Measurements from ENCODE around the gene FBLIM1. TPM values are rescaled to one million over a fixed set of nuclear protein-coding genes. Genes with fewer than 3 reads are reported as not detected.

FBLIM1 gene
- total and polyA plus RNA-seq, 4 donors: 192 to 584 (median 463) TPM

DNA sequence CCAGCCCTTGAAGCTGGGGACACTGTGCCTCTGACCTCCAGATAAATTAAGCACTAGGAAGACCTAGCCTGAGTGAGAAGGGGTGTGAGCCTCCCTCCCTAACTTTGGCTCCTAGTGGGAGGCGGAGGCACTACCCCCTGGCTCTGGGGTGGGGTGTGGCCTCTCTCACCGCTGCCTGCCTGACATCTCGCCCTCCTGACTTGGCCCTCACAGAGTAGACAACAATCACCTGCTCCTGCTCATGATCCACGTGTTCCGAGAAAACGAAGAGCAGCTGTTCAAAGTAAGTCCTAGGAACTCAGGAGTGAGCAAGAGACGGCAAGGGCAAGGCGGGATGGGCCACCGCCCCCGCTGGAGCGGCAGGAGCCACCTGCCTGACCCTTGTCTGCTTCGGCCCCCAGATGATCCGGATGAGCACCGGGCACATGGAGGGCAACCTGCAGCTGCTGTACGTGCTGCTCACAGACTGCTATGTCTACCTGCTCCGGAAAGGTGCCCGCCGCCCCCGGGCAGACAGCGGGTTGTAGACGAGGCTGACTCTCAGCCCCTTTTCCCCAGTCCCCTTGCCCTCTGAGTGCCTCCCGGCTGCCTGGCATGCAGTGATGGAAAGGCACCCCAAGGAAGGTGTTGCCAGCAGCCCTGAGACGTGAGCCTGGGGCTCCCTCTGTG lies 30.6 kb upstream of the FBLIM1 start:
- H3K36me3 ChIP-seq (ENCODE audit: control insufficient read depth in 1 of 2, insufficient read depth in 2 of 2, low read length in 1 of 2): peaks cover 0 to 8% of the 10 kb centered on the region in 2 donors
- no peaks in the 10 kb centered on the region for H3K27me3 ChIP-seq (ENCODE audit: control insufficient read depth in 1 of 2, insufficient read depth in 2 of 2, low read length in 1 of 2)
- no peaks in the 10 kb centered on the region for H3K4me1 ChIP-seq (ENCODE audit: control insufficient read depth in 1 of 2, insufficient read depth in 2 of 2, low read length in 2 of 2)
- intact Hi-C loops (cut with DNase I): no loop called here
- DNase-seq (no peak), ATAC-seq (ENCODE audit: low FRiP score) (no peak)
- H3K9me3 ChIP-seq (ENCODE audit: control insufficient read depth, low read length): no peaks in the 10 kb centered on the region
- no peak overlapping the region for H3K4me3 ChIP-seq (ENCODE audit: low read length in 2 of 2)
- H3K27ac ChIP-seq (ENCODE audit: low read depth in 1 of 2, low read length in 2 of 2): no peak overlapping the region
- 90% methylated on average over 23 of the region's 23 CpGs for WGBS, 2 donors

DNA sequence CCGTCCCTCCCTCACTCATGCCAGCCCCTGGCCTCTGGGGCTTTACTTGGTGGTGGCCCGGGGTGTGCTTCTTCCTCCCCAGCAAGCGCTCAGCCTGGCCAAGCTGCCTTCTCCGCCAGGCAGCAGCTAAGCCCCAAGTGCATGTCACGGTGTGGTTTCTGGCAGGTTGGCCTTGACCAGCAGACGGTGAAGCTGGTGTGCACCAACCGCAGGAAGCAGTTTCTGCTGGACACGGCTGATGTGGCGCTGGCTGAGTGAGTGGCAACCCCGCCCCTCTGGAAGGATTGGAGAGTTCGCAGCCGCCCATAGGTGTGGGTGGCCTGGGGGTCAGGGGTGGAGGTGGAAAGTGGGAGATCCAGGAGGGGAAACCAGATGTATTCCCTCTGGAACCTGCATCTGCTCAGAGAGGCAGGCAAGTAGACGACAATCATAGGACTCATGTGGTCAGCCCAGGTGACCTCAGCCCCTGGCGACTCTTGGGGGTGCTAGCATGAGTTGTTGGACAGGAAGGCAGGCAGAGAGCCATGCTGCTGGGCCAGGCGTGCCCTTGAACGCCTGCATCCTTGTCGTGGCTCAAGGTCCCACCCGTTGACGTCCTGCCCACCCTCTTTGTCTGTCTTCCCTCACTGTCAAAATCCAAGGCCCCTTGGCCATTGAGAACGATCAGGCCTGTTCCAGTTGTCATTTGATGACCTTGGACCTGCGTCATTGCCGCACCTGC lies 29.5 kb upstream of the FBLIM1 start:
- no peaks in the 10 kb centered on the region for H3K9me3 ChIP-seq (ENCODE audit: control insufficient read depth, low read length)
- intact Hi-C loops (cut with DNase I): no loop called here
- H3K4me1 ChIP-seq (ENCODE audit: control insufficient read depth in 1 of 2, insufficient read depth in 2 of 2, low read length in 2 of 2): no peaks in the 10 kb centered on the region
- WGBS, 2 donors: 82 to 86% methylated on average over 22 of the region's 22 CpGs
- H3K27me3 ChIP-seq (ENCODE audit: control insufficient read depth in 1 of 2, insufficient read depth in 2 of 2, low read length in 1 of 2): no peaks in the 10 kb centered on the region
- DNase-seq (no peak), ATAC-seq (ENCODE audit: low FRiP score) (no peak)
- peaks cover 0 to 8% of the 10 kb centered on the region in 2 donors for H3K36me3 ChIP-seq (ENCODE audit: control insufficient read depth in 1 of 2, insufficient read depth in 2 of 2, low read length in 1 of 2)
- no peak overlapping the region for H3K27ac ChIP-seq (ENCODE audit: low read depth in 1 of 2, low read length in 2 of 2)
- no peak overlapping the region for H3K4me3 ChIP-seq (ENCODE audit: low read length in 2 of 2)

DNA sequence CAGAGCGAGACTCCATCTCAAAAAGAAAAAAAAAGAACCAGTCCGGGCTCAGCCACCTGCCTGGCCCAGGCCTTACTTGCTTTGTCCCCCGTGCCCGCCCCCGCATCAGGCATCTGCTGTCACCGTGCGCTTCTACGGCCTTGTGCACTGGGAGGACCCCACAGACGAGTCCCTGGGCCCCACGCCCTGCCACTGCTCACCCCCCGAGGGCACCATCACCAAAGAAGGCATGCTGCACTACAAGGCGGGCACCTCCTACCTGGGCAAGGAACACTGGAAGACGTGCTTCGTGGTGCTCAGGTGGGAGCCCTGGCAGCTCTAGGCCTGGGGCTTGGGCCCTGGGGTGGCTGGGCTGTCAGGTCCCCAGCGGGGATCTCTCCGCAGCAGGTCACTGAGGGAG lies 28.2 kb upstream of the FBLIM1 start:
- no peaks in the 10 kb centered on the region for H3K27me3 ChIP-seq (ENCODE audit: control insufficient read depth in 1 of 2, insufficient read depth in 2 of 2, low read length in 1 of 2)
- intact Hi-C loops (cut with DNase I): no loop called here
- DNase-seq (no peak), ATAC-seq (ENCODE audit: low FRiP score) (no peak)
- H3K4me3 ChIP-seq (ENCODE audit: low read length in 2 of 2): no peak overlapping the region
- no peak overlapping the region for H3K27ac ChIP-seq (ENCODE audit: low read depth in 1 of 2, low read length in 2 of 2)
- H3K9me3 ChIP-seq (ENCODE audit: control insufficient read depth, low read length): no peaks in the 10 kb centered on the region
- WGBS, 2 donors: 90 to 92% methylated on average over 16 of the region's 16 CpGs
- no peaks in the 10 kb centered on the region for H3K4me1 ChIP-seq (ENCODE audit: control insufficient read depth in 1 of 2, insufficient read depth in 2 of 2, low read length in 2 of 2)
- peaks cover 0 to 8% of the 10 kb centered on the region in 2 donors for H3K36me3 ChIP-seq (ENCODE audit: control insufficient read depth in 1 of 2, insufficient read depth in 2 of 2, low read length in 1 of 2)

DNA sequence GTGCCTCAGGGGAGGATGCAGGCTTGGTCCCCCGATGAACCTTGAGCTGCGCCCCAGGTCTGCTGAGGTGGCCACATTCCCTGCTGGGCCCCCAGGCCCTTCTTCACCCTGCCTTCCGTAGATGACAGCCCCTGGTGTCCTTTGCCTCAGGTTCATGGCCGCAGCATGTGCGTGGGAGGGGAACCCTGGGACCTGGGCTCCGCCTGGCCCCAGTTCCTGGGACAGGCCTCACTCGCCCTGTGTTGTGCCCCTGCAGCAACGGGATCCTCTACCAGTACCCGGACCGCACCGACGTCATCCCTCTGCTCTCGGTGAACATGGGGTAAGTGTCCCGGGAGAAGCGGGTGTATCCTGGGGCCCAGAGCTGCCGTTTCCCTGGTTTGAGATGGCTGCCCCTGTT lies 27.7 kb upstream of the FBLIM1 start:
- peaks cover 0 to 8% of the 10 kb centered on the region in 2 donors for H3K36me3 ChIP-seq (ENCODE audit: control insufficient read depth in 1 of 2, insufficient read depth in 2 of 2, low read length in 1 of 2)
- intact Hi-C loops (cut with DNase I): no loop called here
- H3K27ac ChIP-seq (ENCODE audit: low read depth in 1 of 2, low read length in 2 of 2): no peak overlapping the region
- no peak for ATAC-seq (ENCODE audit: low FRiP score)
- no peaks in the 10 kb centered on the region for H3K27me3 ChIP-seq (ENCODE audit: control insufficient read depth in 1 of 2, insufficient read depth in 2 of 2, low read length in 1 of 2)
- H3K9me3 ChIP-seq (ENCODE audit: control insufficient read depth, low read length): no peaks in the 10 kb centered on the region
- no peaks in the 10 kb centered on the region for H3K4me1 ChIP-seq (ENCODE audit: control insufficient read depth in 1 of 2, insufficient read depth in 2 of 2, low read length in 2 of 2)
- no peak for DNase-seq
- 89 to 91% methylated on average over 14 to 16 of the region's 16 CpGs for WGBS, 2 donors
- H3K4me3 ChIP-seq (ENCODE audit: low read length in 2 of 2): no peak overlapping the region

DNA sequence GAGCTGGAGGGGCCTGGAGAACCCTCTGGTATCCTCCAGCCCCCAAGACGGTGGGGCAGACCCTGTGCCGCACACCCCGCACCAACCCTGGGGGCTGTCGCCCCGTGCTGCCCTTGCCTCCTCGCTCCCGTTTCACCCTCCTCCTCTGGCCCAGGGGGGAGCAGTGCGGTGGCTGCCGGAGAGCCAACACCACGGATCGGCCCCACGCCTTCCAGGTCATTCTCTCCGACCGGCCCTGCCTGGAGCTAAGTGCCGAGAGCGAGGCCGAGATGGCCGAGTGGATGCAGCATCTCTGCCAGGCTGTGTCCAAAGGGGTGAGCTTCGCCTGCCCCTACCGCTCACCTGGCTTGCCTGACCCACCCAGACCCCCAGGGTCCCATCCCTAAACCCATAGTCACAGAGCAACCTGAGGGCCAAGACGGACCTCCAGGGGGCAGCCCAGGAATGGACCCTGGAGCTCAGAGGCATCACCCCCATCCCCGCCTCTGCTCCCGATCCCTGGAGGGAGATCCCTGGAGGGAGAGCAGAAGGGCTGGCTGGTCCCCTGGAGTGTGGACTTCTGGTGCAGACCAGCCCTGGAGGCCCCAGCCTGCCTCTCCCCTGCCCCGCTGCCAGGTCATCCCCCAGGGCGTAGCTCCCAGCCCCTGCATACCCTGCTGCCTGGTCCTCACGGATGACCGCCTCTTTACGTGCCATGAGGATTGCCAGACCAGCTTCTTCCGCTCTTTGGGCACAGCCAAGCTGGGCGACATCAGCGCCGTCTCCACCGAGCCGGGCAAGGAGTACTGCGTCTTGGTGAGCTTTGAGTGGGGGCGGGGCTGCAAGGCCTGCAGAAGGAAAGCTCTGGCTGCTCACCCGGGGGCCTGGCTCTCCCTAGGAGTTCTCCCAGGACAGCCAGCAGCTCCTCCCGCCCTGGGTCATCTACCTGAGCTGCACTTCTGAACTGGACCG lies 26.6 kb upstream of the FBLIM1 start:
- Histone ChIP-seq H3K36me3 (ENCODE audit: control insufficient read depth in 1 of 2, insufficient read depth in 2 of 2, low read length in 1 of 2) (peaks cover 0 to 6% of the 10 kb centered on the region in 2 donors), H3K9me3 (ENCODE audit: control insufficient read depth, low read length) (no peaks in the 10 kb centered on the region), H3K27ac (ENCODE audit: low read depth in 1 of 2, low read length in 2 of 2) (no peak overlapping the region), H3K4me1 (ENCODE audit: control insufficient read depth in 1 of 2, insufficient read depth in 2 of 2, low read length in 2 of 2) (no peaks in the 10 kb centered on the region), H3K4me3 (ENCODE audit: low read length in 2 of 2) (no peak overlapping the region), H3K27me3 (ENCODE audit: control insufficient read depth in 1 of 2, insufficient read depth in 2 of 2, low read length in 1 of 2) (no peaks in the 10 kb centered on the region)
- 76 to 78% methylated on average over 36 to 39 of the region's 39 CpGs for WGBS, 2 donors
- no peak for ATAC-seq (ENCODE audit: low FRiP score)
- peak in 1 of 2 donors; percentile 53 for DNase-seq
- intact Hi-C loops (cut with DNase I): no loop called here

DNA sequence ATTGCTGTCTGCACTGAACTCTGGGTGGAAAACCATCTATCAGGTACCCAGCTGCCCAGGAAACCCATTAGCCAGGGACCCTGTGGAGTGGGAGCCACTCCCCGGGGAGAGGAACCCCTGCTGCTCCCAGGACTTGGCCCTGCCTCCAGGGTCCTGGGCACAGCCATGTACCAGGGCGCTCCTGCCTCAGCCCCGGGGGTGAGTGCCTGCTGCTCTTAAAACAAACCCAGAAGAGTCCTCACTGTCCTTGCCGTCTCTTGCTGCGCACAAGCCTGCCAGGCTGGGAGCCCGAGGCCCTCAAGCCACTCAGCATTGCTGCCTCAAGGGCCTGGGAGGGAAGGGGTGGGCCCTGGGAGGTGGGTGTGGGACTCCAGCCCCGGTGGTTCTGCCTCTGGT lies 25.9 kb upstream of the FBLIM1 start:
- no peaks in the 10 kb centered on the region for H3K4me1 ChIP-seq (ENCODE audit: control insufficient read depth in 1 of 2, insufficient read depth in 2 of 2, low read length in 2 of 2)
- no peaks in the 10 kb centered on the region for H3K27me3 ChIP-seq (ENCODE audit: control insufficient read depth in 1 of 2, insufficient read depth in 2 of 2, low read length in 1 of 2)
- no peak overlapping the region for H3K4me3 ChIP-seq (ENCODE audit: low read length in 2 of 2)
- no peak overlapping the region for H3K27ac ChIP-seq (ENCODE audit: low read depth in 1 of 2, low read length in 2 of 2)
- DNase-seq (no peak), ATAC-seq (ENCODE audit: low FRiP score) (no peak)
- intact Hi-C loops (cut with DNase I): no loop called here
- H3K36me3 ChIP-seq (ENCODE audit: control insufficient read depth in 1 of 2, insufficient read depth in 2 of 2, low read length in 1 of 2): peaks cover 0 to 3% of the 10 kb centered on the region in 2 donors
- H3K9me3 ChIP-seq (ENCODE audit: control insufficient read depth, low read length): no peaks in the 10 kb centered on the region
- 63 to 68% methylated on average over 7 of the region's 7 CpGs for WGBS, 2 donors

DNA sequence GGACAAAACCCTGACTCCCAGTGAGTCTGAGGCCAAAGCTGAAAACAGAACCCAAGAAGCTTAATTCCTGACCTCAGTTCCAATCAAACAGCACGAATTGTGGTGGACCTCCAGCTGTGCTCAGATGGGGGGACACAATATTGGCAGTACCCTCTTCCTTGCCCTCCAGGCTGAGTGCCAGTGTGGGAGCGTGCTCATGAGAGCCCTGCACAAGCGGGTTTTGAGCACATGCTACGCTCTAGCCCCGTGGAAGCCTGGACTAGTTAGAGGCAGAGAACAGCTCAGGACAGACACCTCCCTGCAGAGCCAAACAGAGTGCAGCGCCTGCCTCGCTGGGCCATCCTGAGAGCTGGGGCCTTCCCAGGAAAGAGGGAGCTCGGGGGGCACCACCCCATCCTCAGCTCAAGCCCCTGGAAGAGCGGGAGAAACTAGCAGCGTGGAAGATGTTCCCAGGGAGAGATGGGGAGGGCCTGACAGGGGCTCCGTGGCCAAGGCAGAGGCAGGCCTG lies 25.3 kb upstream of the FBLIM1 start:
- WGBS, 2 donors: 73 to 80% methylated on average over 11 of the region's 11 CpGs
- Histone ChIP-seq H3K27ac (ENCODE audit: low read depth in 1 of 2, low read length in 2 of 2) (no peak overlapping the region), H3K36me3 (ENCODE audit: control insufficient read depth in 1 of 2, insufficient read depth in 2 of 2, low read length in 1 of 2) (peaks cover 0 to 3% of the 10 kb centered on the region in 2 donors), H3K9me3 (ENCODE audit: control insufficient read depth, low read length) (no peaks in the 10 kb centered on the region), H3K27me3 (ENCODE audit: control insufficient read depth in 1 of 2, insufficient read depth in 2 of 2, low read length in 1 of 2) (no peaks in the 10 kb centered on the region), H3K4me3 (ENCODE audit: low read length in 2 of 2) (no peak overlapping the region), H3K4me1 (ENCODE audit: control insufficient read depth in 1 of 2, insufficient read depth in 2 of 2, low read length in 2 of 2) (no peaks in the 10 kb centered on the region)
- no peak for DNase-seq
- no peak for ATAC-seq (ENCODE audit: low FRiP score)
- intact Hi-C loops (cut with DNase I): no loop called here

DNA sequence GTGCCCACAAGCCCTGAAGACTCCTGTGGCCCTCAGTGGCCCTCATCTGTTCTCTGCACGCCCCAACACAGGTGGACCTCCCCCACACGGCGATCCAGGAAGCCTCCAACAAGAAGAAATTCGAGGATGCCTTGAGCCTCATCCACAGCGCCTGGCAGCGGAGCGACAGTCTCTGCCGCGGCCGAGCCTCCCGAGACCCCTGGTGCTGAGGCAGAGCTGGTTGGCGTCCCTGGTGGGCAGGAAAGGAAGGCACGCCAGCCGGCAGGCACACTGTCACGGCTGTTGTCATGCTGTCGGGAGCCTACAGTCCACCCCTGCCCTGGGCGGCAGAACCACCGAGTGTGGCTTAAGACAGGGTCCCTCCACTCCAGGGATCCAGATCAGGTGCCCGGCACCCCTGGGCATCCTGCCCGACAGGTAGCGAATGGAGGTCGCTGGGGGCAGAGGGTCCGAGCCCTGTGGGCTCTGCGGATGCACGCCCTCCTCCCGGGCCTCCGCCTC lies 24.8 kb upstream of the FBLIM1 start:
- 88 to 89% methylated on average over 27 of the region's 27 CpGs for WGBS, 2 donors
- intact Hi-C loops (cut with DNase I): no loop called here
- Histone ChIP-seq H3K9me3 (ENCODE audit: control insufficient read depth, low read length) (no peaks in the 10 kb centered on the region), H3K27me3 (ENCODE audit: control insufficient read depth in 1 of 2, insufficient read depth in 2 of 2, low read length in 1 of 2) (no peaks in the 10 kb centered on the region), H3K4me1 (ENCODE audit: control insufficient read depth in 1 of 2, insufficient read depth in 2 of 2, low read length in 2 of 2) (no peaks in the 10 kb centered on the region), H3K36me3 (ENCODE audit: control insufficient read depth in 1 of 2, insufficient read depth in 2 of 2, low read length in 1 of 2) (peaks cover 0 to 3% of the 10 kb centered on the region in 2 donors), H3K27ac (ENCODE audit: low read depth in 1 of 2, low read length in 2 of 2) (no peak overlapping the region), H3K4me3 (ENCODE audit: low read length in 2 of 2) (no peak overlapping the region)
- no peak for DNase-seq
- no peak for ATAC-seq (ENCODE audit: low FRiP score)
